Psoas muscle (tissue), 8 donors: ENCODE measurements around the gene SNX11. TPM values are rescaled to one million over a fixed set of nuclear protein-coding genes. Genes with fewer than 3 reads are reported as not detected.

Experiments
- ATAC-seq, 4 donors: fragments of 200-7000 bp; cut with Tn5 transposase; one replicate each; pipeline ENCODE4 v1.9.1; 2020; ENCODE audit warnings: moderate library complexity in 3 of 4, mild to moderate bottlenecking in 2 of 4
- DNase-seq, 2 donors: peaks; one replicate each; pipeline ENCODE4 v3.0.0-alpha.2; 2020
- H3K27ac ChIP-seq: fragments of 200-600 bp; one replicate; pipeline ENCODE4 v1.8.0; 2022
- H3K27me3 ChIP-seq, 3 donors: fragments of 200-600 bp in 1 of 3; one replicate each; pipeline versions ENCODE4 v1.6.1 to v1.8.0; 2013 to 2022; ENCODE audit warnings: low read length in 2 of 3, mild to moderate bottlenecking in 2 of 3, moderate library complexity in 1 of 3; ENCODE audit not compliant: insufficient read depth in 3 of 3
- H3K36me3 ChIP-seq, 2 donors: fragments of 200-600 bp in 1 of 2; one replicate each; pipeline versions ENCODE4 v1.6.1 to v1.8.0; 2013 to 2022; ENCODE audit warnings: low read depth in 1 of 2, mild to moderate bottlenecking in 1 of 2, moderate library complexity in 1 of 2; ENCODE audit not compliant: insufficient read depth in 1 of 2
- H3K4me1 ChIP-seq: fragments of 200-600 bp; one replicate; pipeline ENCODE4 v1.8.0; 2022
- H3K4me3 ChIP-seq: fragments of 200-600 bp; one replicate; pipeline ENCODE4 v1.8.0; 2022; ENCODE audit warnings: mild to moderate bottlenecking
- H3K9me3 ChIP-seq: fragments of 200-600 bp; one replicate; pipeline ENCODE4 v1.8.0; 2022
- WGBS, 3 donors: extraction: QIAGEN DNeasy Blood & Tissue Kit; methylation state at CpG; one replicate each; pipeline versions ENCODE4 v1.1.6 to v1.1.7; 2013; 5-methylcytosine and 5-hydroxymethylcytosine counted together
- intact Hi-C, 2 donors: fragments of 100-400 bp; cut with DNase I; formaldehyde crosslinking; loops; one replicate each; pipeline versions ENCODE4 v1.11.0 to v1.14.2; 2022
- polyA plus RNA-seq, 3 donors: library from polyadenylated mRNA; stranded (reverse); fragments of 200-250 nt; gene quantifications; one replicate each; pipeline ENCODE4 v1.2.3, GENCODE V29; 2013
- total RNA-seq, 4 donors: library from RNA; stranded (reverse); fragmentation: NEBNext Ultra II Directional in 2 of 4; extraction: Animal tissue kit (Norgen Biotek cat#: 25700) in 2 of 4; gene quantifications; one replicate each; pipeline versions ENCODE4 v1.2.1 to v1.2.4, GENCODE V29; 2021 to 2023
- TF ChIP-seq, protein P1 (sequence below): fragments of 200-600 bp; IDR thresholded peaks from one replicate; pipeline ENCODE4 v1.8.0; 2022; ENCODE audit warnings: antibody characterized with exemption
- donor health status: healthy with polysubstance abuse.
- donor health status: DM: no; HTN: no; CAD: no; lungs with moderate emphysema.
- donor health status: Bipolar disorder and iron deficiency.
- donor health status: healthy.
- donor health status: DM: yes; HTN: yes; CAD: no.
- donor health status: DM: no; HTN: no; CAD: no.
- donor health status: DM: no; HTN: no; CAD: no.
- donor health status: DM: yes; HTN: yes; CAD: no.

Gene SNX11
- total and polyA plus RNA-seq, 7 donors = 10.0 to 27.0 (median 14.5) TPM

DNA sequence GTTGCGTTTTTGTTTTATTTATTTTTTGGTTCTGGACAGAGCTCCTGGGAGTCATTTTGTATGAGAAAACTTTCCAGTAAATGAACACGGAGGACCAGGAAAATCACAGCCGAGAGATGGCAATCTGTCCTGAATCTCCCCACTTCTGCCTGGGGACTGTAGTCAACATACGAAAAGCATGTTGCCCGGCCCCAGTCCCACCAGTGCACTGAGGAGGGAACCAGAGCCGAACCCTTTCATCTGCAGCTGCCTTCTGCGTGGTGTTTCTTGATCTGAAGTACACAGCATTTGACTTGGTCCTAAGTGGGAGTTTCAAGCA is 18.9 kb downstream of the SNX11 start:
- H3K36me3 ChIP-seq = peaks cover 8 to 53% of the 10 kb centered on the region in 2 donors
- no peak overlapping the region for H3K27ac ChIP-seq
- intact Hi-C loops = loop anchor here in 1 of 2 donors (10.0 kb wide), 1 partner anchor 302 kb away; the partner anchor contains the start of gene OSBPL7
- ATAC-seq = no peak
- no peaks in the 10 kb centered on the region for H3K4me1 ChIP-seq
- no peak overlapping the region for H3K4me3 ChIP-seq
- TF ChIP-seq, protein P1, sequence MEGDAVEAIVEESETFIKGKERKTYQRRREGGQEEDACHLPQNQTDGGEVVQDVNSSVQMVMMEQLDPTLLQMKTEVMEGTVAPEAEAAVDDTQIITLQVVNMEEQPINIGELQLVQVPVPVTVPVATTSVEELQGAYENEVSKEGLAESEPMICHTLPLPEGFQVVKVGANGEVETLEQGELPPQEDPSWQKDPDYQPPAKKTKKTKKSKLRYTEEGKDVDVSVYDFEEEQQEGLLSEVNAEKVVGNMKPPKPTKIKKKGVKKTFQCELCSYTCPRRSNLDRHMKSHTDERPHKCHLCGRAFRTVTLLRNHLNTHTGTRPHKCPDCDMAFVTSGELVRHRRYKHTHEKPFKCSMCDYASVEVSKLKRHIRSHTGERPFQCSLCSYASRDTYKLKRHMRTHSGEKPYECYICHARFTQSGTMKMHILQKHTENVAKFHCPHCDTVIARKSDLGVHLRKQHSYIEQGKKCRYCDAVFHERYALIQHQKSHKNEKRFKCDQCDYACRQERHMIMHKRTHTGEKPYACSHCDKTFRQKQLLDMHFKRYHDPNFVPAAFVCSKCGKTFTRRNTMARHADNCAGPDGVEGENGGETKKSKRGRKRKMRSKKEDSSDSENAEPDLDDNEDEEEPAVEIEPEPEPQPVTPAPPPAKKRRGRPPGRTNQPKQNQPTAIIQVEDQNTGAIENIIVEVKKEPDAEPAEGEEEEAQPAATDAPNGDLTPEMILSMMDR = no peak
- H3K27me3 ChIP-seq = no peaks in the 10 kb centered on the region
- DNase-seq = no peak
- H3K9me3 ChIP-seq = no peaks in the 10 kb centered on the region
- WGBS, 3 donors = 68 to 76% (median 71%) methylated on average over 7 of the region's 7 CpGs

GRCh38 chr17:48127371-48128051 is 19.9 kb downstream of the SNX11 start:
- intact Hi-C loops = loop anchor here in 1 of 2 donors (10.0 kb wide), 1 partner anchor 303 kb away; the partner anchor contains the start of gene OSBPL7
- no peaks in the 10 kb centered on the region for H3K27me3 ChIP-seq
- 39 to 43% (median 40%) methylated on average over 9 of the region's 9 CpGs for WGBS, 3 donors
- H3K27ac ChIP-seq = no peak overlapping the region
- H3K9me3 ChIP-seq = no peaks in the 10 kb centered on the region
- ATAC-seq = peak in 1 of 4 donors; percentile 39
- no peak overlapping the region for H3K4me3 ChIP-seq
- no peak for DNase-seq
- H3K36me3 ChIP-seq = peaks cover 3 to 42% of the 10 kb centered on the region in 2 donors
- TF ChIP-seq, protein P1 = no peak
- H3K4me1 ChIP-seq = no peaks in the 10 kb centered on the region

DNA sequence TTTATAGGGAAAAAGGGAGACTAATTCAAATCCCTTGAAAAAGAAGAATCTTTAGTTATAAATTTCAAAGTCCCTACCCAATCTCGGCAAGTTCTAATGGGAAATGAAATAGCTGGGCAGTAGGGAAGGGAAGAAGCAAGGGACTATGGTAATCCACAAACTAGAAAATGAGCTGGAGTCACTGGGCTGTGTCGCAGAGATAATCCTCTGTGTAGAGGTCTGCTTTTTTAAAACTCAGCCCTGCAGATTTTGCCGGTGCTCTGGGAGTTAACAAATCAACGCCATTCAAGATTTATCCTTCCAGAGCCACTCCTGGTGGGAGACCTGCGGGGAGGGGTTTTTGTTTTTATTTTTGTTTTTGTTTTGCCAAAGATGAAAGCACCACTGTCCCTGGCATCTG is 20.8 kb downstream of the SNX11 start:
- Histone ChIP-seq H3K36me3 (peaks cover 3 to 34% of the 10 kb centered on the region in 2 donors), H3K4me1 (no peaks in the 10 kb centered on the region), H3K4me3 (no peak overlapping the region), H3K9me3 (no peaks in the 10 kb centered on the region), H3K27ac (no peak overlapping the region), H3K27me3 (no peaks in the 10 kb centered on the region)
- no peak for ATAC-seq
- no peak for DNase-seq
- 44 to 45% (median 44%) methylated on average over 5 of the region's 5 CpGs for WGBS, 3 donors
- TF ChIP-seq, protein P1 = no peak
- intact Hi-C loops = loop anchor here in 1 of 2 donors (10.0 kb wide), 1 partner anchor 304 kb away; the partner anchor contains the start of gene OSBPL7

- TF ChIP-seq, protein P1 = no peak
- intact Hi-C loops = loop anchor here (2.0 to 10.0 kb wide), 6 partner anchors 23 to 305 kb away; partner anchors contain the start of genes OSBPL7 (in 1 of the 2), SCRN2 (in 1 of the 2) and SNX11 (in 1 of the 2)
- H3K27me3 ChIP-seq = no peaks in the 10 kb centered on the region
- H3K9me3 ChIP-seq = no peaks in the 10 kb centered on the region
- no peak overlapping the region for H3K27ac ChIP-seq
- H3K4me3 ChIP-seq = no peak overlapping the region
- H3K4me1 ChIP-seq = no peaks in the 10 kb centered on the region
- 53 to 75% (median 71%) methylated on average over 5 of the region's 5 CpGs for WGBS, 3 donors
- ATAC-seq (no peak), DNase-seq (no peak)
- peaks cover 0 to 18% of the 10 kb centered on the region in 2 donors for H3K36me3 ChIP-seq
These were observed 22.4 kb downstream of the SNX11 start for GRCh38 chr17:48129981-48130380.
